HG02571 (cell line): Measurements from ENCODE around the gene CEP41.

Source experiments
- ATAC-seq: cut with Tn5 transposase; IDR thresholded peaks from one replicate; pipeline ENCODE4 v1.9.1; 2021; ENCODE audit warnings: mild to moderate bottlenecking, moderate library complexity; ENCODE audit not compliant: unreplicated experiment

The CEP41 gene

GRCh38 chr7:130420943-130421578 is 19.8 kb downstream of the CEP41 start:
- ATAC-seq = no peak

GRCh38 chr7:130419658-130420057 is 21.2 kb downstream of the CEP41 start:
- ATAC-seq = no peak

- ATAC-seq = no peak
These were observed 22.5 kb downstream of the CEP41 start for GRCh38 chr7:130418306-130418705.

- no peak for ATAC-seq
These were observed 23.6 kb downstream of the CEP41 start for GRCh38 chr7:130417213-130417612.

DNA sequence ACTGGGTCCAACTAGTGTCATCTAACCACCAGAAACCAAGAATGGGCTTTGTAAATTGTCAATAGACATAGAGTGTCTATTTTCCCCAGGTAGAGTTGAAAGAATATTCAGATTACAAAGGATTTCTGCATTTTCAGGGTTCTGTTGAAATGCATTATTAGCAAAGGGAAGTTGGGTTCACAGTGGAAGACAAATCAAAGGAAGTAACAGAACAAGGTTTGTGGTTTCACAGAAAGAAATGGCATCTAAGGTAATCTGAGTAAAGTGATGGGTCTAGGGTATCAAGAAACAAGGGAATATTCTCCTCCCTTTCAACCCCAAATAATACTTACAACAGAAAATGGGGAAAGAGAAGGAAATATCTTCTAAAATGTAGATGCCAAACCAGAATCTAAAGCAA is 25.8 kb downstream of the CEP41 start:
- no peak for ATAC-seq

- ATAC-seq = no peak
These were observed 27.6 kb downstream of the CEP41 start for GRCh38 chr7:130413201-130413600.

- ATAC-seq = no peak
These were observed 29.8 kb downstream of the CEP41 start for GRCh38 chr7:130410868-130411541.

- ATAC-seq = no peak
These were observed 31.1 kb downstream of the CEP41 start for GRCh38 chr7:130409712-130410072.

GRCh38 chr7:130409067-130409711 is 31.6 kb downstream of the CEP41 start:
- ATAC-seq = no peak

DNA sequence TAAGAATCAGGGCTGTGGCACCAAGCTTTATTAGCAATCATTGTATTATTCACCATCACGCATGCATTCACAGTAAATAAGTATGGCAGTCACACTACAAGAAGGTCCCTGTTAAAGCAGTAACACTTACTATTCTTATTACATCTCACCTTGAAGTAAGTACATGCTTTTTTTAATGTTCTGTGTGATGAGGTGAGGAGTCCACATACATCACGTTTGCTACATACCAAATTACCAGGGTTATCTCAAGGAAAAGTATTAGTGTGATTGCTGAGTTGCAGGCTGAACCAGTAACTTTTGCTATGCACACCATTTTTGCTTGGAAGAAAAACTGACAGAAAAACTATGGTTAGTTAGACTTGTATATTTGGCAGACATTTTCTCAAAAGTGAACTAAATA is 35.8 kb downstream of the CEP41 start:
- ATAC-seq = no peak

GRCh38 chr7:130401578-130401977 is 39.2 kb downstream of the CEP41 start:
- ATAC-seq = no peak

DNA sequence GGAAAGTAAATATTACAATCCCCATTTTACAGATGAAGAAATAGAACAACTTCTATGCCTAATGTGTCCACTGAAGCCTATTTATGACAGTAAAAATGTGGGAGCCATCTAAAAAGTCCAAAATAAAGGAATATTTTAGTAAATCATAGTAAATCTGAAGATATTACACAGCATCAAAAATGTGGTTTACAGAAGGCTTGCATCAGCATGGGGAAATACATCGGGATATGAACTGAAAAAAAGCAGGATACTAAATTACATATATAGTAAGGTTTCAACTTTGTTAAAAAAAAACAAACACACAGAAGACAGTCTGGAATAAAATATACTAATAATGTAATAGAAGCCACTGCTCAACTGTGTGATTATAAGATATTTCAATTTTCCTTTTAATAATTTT is 39.7 kb downstream of the CEP41 start:
- no peak for ATAC-seq

GRCh38 chr7:130400120-130400572 is 40.7 kb downstream of the CEP41 start:
- ATAC-seq = no peak

DNA sequence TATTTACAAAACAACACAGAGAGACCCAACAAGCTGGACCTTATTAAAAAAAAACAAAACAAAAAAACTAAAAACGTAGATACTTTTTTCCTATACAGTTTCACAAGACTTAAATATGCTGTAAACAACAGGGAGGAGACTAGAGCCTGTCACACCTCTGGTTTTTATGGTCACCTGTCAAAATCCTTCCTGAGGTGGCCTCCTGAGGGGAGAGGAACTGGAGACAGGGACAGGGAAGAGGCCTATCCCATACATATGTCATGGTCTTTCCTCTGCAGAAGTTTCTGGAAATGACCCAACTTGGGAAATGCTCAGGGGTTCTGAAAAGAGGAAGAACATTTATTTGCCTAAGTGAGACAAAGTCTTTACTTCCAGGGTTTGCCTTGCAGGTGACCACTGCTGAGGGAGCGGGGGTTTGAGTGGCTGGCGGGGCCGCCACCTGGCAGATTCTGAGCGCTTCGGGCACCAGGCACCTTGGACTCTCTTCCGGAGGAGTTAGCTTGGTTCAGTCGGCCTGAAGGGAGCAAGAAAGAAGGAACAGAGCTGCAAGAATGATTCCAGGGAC is 42.2 kb downstream of the CEP41 start:
- no peak for ATAC-seq

- ATAC-seq = no peak
These were observed 43.1 kb downstream of the CEP41 start for GRCh38 chr7:130397758-130398073.

DNA sequence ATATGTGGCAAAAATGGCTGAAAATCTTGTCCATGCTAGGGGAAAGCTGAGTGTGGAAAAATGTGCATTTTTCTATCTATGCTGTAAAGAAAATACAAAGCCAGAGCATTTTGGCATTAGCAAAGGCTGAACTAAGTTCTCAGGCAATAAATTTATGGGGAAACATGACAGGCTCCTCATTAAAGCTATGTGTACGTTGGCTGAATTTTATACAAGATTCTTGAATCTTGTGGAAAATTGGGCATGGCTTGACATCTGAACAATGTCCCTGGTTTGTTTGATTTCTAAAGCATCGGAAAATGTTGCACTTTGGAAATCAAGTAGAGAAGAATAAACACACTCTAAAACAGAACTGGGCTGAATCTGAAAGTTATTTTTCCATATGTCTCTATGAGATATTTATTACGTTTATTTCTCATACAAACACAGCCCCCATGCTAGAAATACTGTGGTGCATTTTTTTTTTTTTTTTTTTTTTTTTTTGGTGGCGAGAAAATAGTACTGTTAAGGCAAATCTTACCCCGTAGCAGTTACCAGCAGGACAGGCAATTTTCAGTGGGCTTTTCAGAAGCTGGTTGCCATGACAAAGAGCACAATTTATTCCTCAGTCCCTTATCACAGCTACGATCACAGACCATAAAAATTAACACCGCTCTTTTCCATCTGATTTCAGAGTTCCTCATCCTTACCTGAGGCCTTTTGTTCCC is 43.6 kb downstream of the CEP41 start:
- ATAC-seq = no peak

GRCh38 chr7:130396109-130396508 is 44.7 kb downstream of the CEP41 start:
- ATAC-seq = no peak

DNA sequence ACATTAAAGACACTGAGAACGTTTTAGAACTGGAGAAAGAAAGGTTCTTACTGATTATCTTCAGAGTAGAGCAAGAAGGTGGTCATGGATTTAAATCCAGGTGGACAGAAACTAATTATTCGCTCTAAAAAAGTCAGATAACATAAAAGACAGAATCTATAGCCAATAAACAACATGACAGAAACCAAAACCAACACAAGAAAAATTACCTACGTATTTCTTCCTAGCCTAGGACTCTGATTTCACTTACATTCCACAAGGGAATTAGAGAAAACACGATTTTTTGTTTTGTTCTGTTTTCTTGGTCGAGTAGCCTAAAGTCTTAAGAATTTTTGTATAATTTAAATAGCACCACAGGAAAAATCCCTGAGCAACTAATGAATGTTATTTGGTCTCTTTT is 45.4 kb downstream of the CEP41 start:
- no peak for ATAC-seq

DNA sequence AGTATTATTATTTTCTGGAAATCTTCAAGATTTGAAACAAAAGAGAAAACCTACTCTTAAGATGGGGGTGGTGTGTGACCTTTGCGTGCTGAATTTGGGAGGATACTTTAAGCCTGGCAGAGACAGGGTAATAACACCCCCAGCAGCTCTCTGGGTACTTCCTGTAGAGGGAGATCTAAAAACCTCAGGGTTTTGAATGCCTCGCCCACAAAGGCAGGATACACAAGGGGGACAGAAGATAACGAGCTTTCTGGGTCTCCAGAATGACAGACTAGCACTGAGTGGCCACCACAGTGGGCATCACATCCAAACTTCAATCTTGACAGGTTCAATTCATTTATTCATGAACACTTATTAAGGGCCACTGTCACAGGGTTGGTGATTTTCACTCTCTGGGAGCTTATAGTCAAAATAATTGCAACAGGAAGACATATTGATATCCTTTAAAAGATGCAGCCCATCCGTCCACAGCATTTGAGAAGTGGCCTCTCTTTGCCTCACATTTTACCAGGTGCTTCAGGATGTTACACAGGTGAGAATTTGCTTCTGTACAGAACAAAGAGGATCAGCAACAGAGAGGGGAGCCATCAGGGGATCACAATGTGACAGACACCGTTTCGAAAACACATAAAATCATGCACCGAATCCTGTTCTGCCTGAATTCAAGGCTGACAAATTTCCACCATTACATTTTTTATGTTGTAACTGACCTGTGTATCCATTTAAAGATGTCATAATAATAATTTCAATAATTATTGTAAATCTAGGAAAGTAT is 46.2 kb downstream of the CEP41 start:
- no peak for ATAC-seq

GRCh38 chr7:130393841-130394411 is 46.9 kb downstream of the CEP41 start:
- ATAC-seq = no peak
